ENCODE results near the gene MEG3. TPM values are rescaled to one million over a fixed set of nuclear protein-coding genes. Genes with fewer than 3 reads are reported as not detected.

MEG3 gene
- total and polyA plus RNA-seq, 9 of the 15 experiments (the other 6 are each of a cell fraction or from before 2014, with no cell fraction given) = 0.10 to 5.3 (median 1.0) TPM; not detected in 1

DNA sequence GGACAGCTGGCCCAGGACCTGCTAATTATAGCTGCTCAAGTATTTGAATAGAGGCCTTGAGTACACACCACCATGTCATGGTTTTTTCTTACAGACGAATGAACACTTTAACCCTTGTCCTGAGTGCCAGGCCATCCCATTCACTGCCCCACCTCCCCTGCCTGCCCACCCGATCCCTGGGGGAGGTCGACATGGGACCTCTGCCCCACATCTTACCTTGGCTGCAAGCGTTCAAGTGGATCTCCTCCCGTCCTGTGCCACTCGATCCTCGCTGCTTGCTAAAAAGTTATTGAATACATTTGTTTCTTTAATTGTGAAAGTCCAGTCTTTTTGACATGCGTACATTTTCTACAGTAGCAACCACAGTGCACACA lies 67.3 kb downstream of the MEG3 start (continued):
- TF ChIP-seq RBM17 (IDR thresholded peaks at IDR 0.05; ENCODE audit: borderline replicate concordance, low read depth, low read length) (no peak), COPS2 (conservative IDR thresholded peaks at IDR 0.05) (no peak)

- intact Hi-C loops (cut with micrococcal nuclease) (no loop called here), in situ Hi-C loops (cut with MboI) (no loop called here)
- H3K27ac ChIP-seq (ENCODE audit: extremely low read depth, low read depth, low read length) = no peak overlapping the region
- no TSS peak for BruUV-seq (replicated peaks)
- H3K9ac ChIP-seq (ENCODE audit: insufficient read depth in 1 of 2, low read depth in 2 of 2, low read length in 2 of 2) = no peak overlapping the region
- no peaks in the 10 kb centered on the region for H4K20me1 ChIP-seq (replicated peaks; ENCODE audit: control insufficient read depth, insufficient read depth, low read length)
- H3K27me3 ChIP-seq (ENCODE audit: control insufficient read depth in 2 of 2, insufficient read depth in 2 of 2, low read length in 2 of 2) = 0 out of 5 replicates have a peak, but pooled peaks cover 0 to 3% of the 10 kb centered on the region in 2 experiments
- H3K9me3 ChIP-seq (replicated peaks; ENCODE audit: control insufficient read depth, insufficient read depth, low read depth, low read length) = no peaks in the 10 kb centered on the region
- WGBS (ENCODE audit: insufficient coverage, low coverage, missing lambda C conversion rate) = 60% methylated on average over 8 of the region's 11 CpGs
- POLR2A ChIA-PET = no interaction called here
- peaks cover 0 to 4% of the 10 kb centered on the region in 2 experiments; a peak in 2 of 5 replicates for H3K4me1 ChIP-seq (replicated peaks in 1 of 2; ENCODE audit: control insufficient read depth in 2 of 2, insufficient read depth in 2 of 2, low read length in 2 of 2)
- no peak for FAIRE-seq
- H3K36me3 ChIP-seq (ENCODE audit: control insufficient read depth, insufficient read depth, low read length) = no peaks in the 10 kb centered on the region
- CTCF ChIA-PET (ENCODE audit: low intra/inter-chr PET ratio) = no interaction called here
- ATAC-seq = no peak
- no peak overlapping the region for H2AFZ ChIP-seq (ENCODE audit: low read depth, low read length)
- H3K4me2 ChIP-seq (ENCODE audit: insufficient read depth, low read length) = no peak overlapping the region
- H3K4me3 ChIP-seq = no peak overlapping the region
- no peak for DNase-seq (ENCODE audit: extremely low read depth in 1 of 4, low spot score in 3 of 4)
- H3K9me1 ChIP-seq (ENCODE audit: control insufficient read depth, insufficient read depth, low read length) = no peaks in the 10 kb centered on the region
- H3K79me2 ChIP-seq (ENCODE audit: control insufficient read depth, insufficient read depth, low read length) = no peaks in the 10 kb centered on the region
- TF ChIP-seq PRDM10 (IDR thresholded peaks at IDR 0.05; ENCODE audit: partially characterized antibody) = no peak
- no peak for TF ChIP-seq ZNF217 (CRISPR knock-in tag; IDR thresholded peaks at IDR 0.05)
- TF ChIP-seq SMARCE1 (IDR thresholded peaks at IDR 0.05) = no peak
- no peak for TF ChIP-seq ADNP (tag; IDR thresholded peaks at IDR 0.05)
- TF ChIP-seq RBBP5 (IDR thresholded peaks at IDR 0.05; ENCODE audit: borderline replicate concordance, insufficient read depth, low read length, poor library complexity, severe bottlenecking) = no peak
- no peak for TF ChIP-seq ESRRA (IDR thresholded peaks at IDR 0.05; ENCODE audit: borderline replicate concordance, low read depth)
- no peak for TF ChIP-seq BMI1 (IDR thresholded peaks at IDR 0.05; ENCODE audit: low read length)
- TF ChIP-seq ARID1B (IDR thresholded peaks at IDR 0.05) = no peak
- no peak for TF ChIP-seq SAFB2 (IDR thresholded peaks at IDR 0.05; ENCODE audit: borderline replicate concordance, low read depth, low read length, severe bottlenecking)
- no peak for TF ChIP-seq RBM17 (IDR thresholded peaks at IDR 0.05; ENCODE audit: borderline replicate concordance, low read depth, low read length)
- TF ChIP-seq CBX1 (IDR thresholded peaks at IDR 0.05; ENCODE audit: low read depth) = no peak
- TF ChIP-seq FIP1L1 (IDR thresholded peaks at IDR 0.05; ENCODE audit: low read depth, low read length, poor library complexity, severe bottlenecking) = no peak
These were observed 67.8 kb downstream of the MEG3 start for GRCh38 chr14:100893760-100894159.

Measured in K562 (cell line).